Muscle of arm (tissue), 12 donors: ENCODE measurements around the gene BMERB1. TPM values are rescaled to one million over a fixed set of nuclear protein-coding genes. Genes with fewer than 3 reads are reported as not detected.
A peak's percentile ranks its signal among the peaks of the same experiment; 100 is the strongest.
"Not testable (repeated sequence)": the region's sequence is repeated elsewhere in the genome, so short reads cannot be mapped to it uniquely, and the experiment has no call there.

Source experiments
- DNase-seq: peaks from one replicate; pipeline ENCODE4 v3.0.0-alpha.2; 2013
- polyA plus RNA-seq, 12 donors: library from polyadenylated mRNA; unstranded; fragments of 120-200 nt; gene quantifications; one replicate each; pipeline ENCODE4 v1.2.1, GENCODE V29; 2013; ENCODE audit not compliant: insufficient read length in 12 of 12

The BMERB1 gene
- polyA plus RNA-seq, 12 donors: 9.5 to 32.3 (median 19.3) TPM; not detected in 1

DNA sequence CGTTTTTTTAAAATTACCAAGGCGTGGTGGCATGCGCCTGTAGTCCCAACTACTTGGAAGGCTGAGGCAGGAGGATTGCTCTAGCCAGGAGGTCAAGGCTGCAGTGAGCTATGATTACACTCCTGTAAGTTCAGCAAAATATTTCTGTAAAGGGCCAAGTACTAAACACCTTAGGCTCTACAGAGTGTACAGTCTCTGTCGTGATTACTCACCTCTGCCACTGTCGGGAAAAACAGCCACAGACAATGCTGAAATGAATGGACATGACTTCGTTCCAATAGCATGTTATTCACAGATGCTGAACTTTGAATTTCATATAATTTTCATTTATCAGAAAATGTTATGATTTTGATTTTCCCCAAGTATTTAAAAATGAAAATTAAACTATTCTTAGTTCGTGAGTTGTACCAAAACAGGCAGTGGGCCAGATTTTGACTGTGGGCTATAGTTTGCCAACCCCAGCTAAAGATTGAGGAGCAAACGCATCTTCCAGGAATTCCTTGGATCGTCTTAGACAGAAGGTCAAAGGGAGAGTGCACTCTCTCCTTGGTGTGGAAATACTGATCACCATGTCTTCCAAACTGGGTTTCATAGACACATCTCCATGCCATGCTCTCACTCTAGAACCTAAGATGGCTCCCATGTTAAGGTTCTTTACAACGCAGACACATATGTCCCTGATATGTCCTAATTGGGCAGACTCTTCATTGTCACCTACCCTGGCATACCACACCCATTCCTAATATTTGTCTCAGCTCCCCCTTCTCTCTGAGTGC, 119.1 kb downstream of the BMERB1 start:
- DNase-seq: peak; percentile 14

- DNase-seq: no peak
These were observed 121.7 kb downstream of the BMERB1 start for GRCh38 chr16:15556130-15556529.

GRCh38 chr16:15557258-15557657, 122.9 kb downstream of the BMERB1 start:
- no peak for DNase-seq

DNA sequence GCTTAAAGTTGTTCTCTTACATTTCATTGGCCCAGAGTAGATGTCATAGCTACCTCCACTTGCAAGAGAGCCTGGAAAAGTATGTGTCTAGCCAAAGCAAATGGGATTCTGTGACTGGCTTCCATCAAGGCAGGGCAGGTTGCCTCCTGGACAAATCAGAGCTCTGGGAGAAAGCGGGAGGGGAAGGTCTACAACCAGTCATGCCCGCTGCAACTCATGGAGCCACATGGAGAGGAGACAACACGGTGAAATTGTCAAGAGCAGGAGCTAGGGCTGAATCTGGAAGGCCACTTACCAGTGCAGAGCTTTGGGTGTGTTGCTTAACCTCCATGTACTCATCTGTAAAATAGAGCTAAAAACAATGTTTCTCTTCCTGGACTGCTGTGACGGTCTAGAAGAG, 124.8 kb downstream of the BMERB1 start:
- DNase-seq: no peak

DNA sequence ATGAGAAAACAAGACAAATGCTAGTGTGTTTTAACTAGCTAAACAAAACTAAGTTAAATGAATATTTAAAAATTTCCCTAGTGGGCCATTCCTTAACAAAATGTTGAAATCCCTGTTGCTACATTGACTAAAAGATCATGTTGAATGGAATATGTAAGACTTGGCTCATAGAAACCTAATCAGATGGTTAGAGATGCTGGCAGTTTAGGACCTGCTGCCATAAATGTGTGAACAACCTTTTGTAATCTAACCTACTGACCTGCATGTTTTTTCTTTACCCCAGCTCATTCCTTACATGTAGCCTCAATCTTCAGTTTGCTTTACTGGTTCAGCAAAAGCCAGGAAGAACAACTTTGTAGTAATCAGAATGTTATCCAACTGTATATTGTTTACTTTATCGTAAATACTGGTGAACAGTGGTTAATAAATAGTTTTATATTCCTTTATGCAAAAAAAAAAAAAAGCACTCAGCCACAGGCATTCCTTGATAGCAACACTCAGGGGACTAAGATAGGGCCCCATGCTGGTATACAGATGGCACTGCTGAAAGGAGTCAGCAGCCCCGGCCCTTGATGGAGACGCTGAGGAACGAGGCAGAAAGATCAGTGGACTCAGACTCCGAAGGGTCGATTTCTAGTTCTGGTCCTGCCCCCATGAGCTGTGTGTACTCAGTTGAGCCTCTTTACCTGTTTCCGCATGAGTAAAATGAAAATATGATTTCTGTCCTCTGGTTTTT, 130.4 kb downstream of the BMERB1 start:
- DNase-seq: no peak

GRCh38 chr16:15566095-15566494, 131.7 kb downstream of the BMERB1 start:
- no peak for DNase-seq

- DNase-seq: no peak
These were observed 133.4 kb downstream of the BMERB1 start for GRCh38 chr16:15567823-15568222.

- not testable (repeated sequence) for DNase-seq
These were observed 136.3 kb downstream of the BMERB1 start for GRCh38 chr16:15570666-15571065.

- DNase-seq: no peak
These were observed 137.2 kb downstream of the BMERB1 start for GRCh38 chr16:15571557-15571956.

- DNase-seq: no peak
These were observed 138.1 kb downstream of the BMERB1 start for GRCh38 chr16:15572329-15573001.

- DNase-seq: no peak
These were observed 139.0 kb downstream of the BMERB1 start for GRCh38 chr16:15573274-15573895.

DNA sequence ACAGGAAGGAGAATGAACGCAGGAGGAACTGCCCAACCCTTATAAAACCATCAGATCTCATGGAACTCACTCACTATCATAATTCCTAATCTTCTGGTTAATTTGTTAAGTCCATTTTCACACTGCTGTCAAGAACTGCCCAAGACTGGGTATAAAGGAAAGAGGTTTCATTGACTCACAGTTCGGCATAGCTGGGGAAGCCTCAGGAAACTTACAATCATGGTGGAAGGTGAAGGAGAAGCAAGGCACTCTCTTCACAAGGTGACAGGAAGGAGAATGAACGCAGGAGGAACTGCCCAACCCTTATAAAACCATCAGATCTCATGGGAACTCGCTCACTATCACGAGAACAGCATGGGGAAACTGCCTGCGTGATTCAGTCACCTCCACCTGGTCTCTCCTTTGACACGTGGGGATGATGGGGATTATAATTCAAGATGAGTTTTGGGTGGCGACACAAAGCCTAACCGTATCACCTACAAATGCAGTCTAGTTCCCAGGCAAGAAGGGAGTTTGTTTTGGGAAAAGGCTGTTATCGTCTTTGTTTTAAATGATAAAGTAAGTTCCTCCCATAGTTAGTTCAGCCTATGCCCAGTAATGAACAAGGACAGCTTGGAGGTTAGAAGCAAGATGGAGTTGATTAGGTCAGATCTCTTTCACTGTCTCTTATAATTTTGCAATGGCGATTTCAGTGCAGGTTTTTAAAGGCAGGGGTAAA, 139.7 kb downstream of the BMERB1 start:
- not testable (repeated sequence) for DNase-seq

GRCh38 chr16:15574614-15574948, 140.2 kb downstream of the BMERB1 start:
- DNase-seq: no peak

DNA sequence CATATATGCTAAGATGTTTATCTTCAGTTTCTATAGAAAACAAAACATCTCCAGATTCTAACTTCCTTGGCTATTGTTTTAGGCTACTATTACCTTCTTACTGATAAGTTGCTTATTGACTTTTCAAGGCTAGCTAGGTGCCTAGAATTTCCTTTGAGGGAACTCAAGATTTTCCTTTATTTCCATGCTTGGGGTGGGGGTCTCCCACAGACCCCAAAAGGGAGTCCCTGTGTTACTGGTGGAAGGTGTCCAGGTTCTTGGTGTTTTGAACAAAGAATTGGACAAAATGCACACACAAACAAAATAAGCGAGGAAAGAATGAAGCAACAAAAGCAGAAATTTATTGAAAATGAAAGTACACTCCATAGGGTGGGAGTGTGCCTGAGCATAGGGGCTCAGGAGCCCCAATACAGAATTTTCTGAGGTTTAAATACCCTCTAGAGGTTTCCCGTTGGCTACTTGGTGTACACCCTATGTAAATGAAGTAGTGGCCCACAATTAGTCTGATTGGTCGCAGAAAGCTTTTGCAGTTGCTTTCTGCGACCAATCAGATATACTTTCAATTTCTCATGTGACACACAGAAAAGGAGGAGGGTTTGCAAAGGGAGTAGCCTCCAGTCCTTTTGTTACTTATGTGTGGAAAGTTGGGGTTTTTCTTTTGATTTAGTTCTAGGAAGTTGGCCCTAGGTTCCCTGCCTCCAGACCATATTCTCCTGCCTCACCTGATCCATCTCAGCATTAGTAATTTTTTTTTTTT, 141.1 kb downstream of the BMERB1 start:
- no peak for DNase-seq

- DNase-seq: no peak
These were observed 142.9 kb downstream of the BMERB1 start for GRCh38 chr16:15576960-15577958.

- no peak for DNase-seq
These were observed 144.4 kb downstream of the BMERB1 start for GRCh38 chr16:15578824-15579223.

DNA sequence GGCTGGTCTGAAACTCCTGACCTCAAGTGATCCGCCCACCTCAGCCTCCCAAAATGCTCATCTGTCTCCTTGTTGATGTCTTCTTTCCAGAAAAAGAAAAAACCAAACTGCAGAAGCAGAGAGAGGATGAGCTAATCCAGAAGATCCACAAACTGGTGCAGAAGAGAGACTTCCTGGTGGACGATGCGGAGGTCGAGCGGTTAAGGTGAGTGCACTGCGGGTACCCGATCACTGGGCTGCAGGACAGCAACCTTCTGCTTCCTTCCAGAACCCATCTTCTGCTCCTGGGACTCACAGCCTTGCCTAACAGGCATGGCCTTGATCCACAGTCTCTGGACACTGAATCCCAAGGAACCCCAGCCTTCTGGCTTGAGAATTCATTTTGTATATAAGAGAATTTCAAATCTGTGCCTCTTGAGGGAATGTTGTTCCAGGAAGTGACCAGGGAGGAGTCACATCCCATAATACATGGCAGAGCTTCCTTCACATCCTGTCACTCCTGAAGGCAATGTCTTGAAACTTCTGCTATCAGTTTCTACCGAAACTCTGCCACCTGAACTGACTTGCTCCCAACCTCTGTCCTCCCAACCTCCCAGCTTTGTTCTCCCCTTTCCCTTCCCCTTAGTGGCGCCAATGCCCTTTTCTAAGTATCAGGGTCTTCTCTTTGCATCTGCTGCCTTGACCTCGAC, 146.9 kb downstream of the BMERB1 start:
- DNase-seq: no peak

GRCh38 chr16:15583526-15583925, 149.1 kb downstream of the BMERB1 start:
- DNase-seq: no peak

DNA sequence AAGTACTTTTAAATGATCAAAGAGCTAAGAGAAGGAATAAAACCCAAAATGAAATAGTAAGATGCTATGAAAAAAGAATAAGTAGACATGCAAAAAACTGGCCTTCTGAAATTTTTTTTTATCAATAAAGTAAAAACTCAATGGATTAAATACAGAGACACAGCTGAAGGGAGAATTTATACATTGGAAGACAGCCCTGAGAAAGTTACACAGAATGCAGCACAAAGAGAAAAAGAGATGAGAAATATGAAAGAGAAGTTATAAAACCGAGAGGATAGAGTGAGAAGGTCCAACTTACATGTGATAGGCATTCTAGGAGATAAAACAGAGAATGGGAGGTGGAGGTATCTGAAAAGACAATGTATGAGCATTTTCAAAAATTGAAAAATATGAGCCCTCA, 151.6 kb downstream of the BMERB1 start:
- DNase-seq: no peak
